ENCODE data around the gene FRA10AC1.

- TF ChIP-seq CTCF (conservative IDR thresholded peaks at IDR 0.05), result no peak
- TF ChIP-seq EZH2 (IDR thresholded peaks at IDR 0.05; ENCODE audit: low read depth), result no peak
Observed at GRCh38 chr10:93620925-93621324, 81.5 kb downstream of the FRA10AC1 start.

Data from PC-9 (cell line).